ENCODE measurements around the gene ETV3.

The ETV3 gene

GRCh38 chr1:157115851-157116736 lies 22.1 kb downstream of the ETV3 start:
- H3K36me3 ChIP-seq = peaks cover 0 to 8% (median 0%) of the 10 kb centered on the region in 3 donors
- H3K9me3 ChIP-seq = no peaks in the 10 kb centered on the region
- peak in 1 of 2 donors; percentile 41 for DNase-seq
- TF ChIP-seq CTCF (IDR thresholded peaks at IDR 0.05) = no peak
- peaks cover 0 to 3% (median 0%) of the 10 kb centered on the region in 4 donors for H3K4me1 ChIP-seq
- intact Hi-C loops (cut with DNase I; ENCODE audit: low total_unique reads) = no loop called here
- peaks cover 0 to 29% of the 10 kb centered on the region in 2 donors for H3K27me3 ChIP-seq
- H3K27ac ChIP-seq = no peak overlapping the region
- no peak overlapping the region for H3K4me3 ChIP-seq

GRCh38 chr1:157115429-157115838 lies 22.8 kb downstream of the ETV3 start:
- Histone ChIP-seq H3K9me3 (no peaks in the 10 kb centered on the region), H3K27me3 (peaks cover 0 to 35% of the 10 kb centered on the region in 2 donors), H3K36me3 (peaks cover 0 to 8% (median 0%) of the 10 kb centered on the region in 3 donors), H3K4me3 (no peak overlapping the region), H3K4me1 (peaks cover 0 to 3% (median 0%) of the 10 kb centered on the region in 4 donors), H3K27ac (no peak overlapping the region)
- TF ChIP-seq CTCF (IDR thresholded peaks at IDR 0.05) = no peak
- peak in 1 of 2 donors; percentile 19 for DNase-seq
- intact Hi-C loops (cut with DNase I; ENCODE audit: low total_unique reads) = no loop called here

GRCh38 chr1:157114183-157115121 lies 23.7 kb downstream of the ETV3 start:
- Histone ChIP-seq H3K36me3 (peaks cover 0 to 6% (median 0%) of the 10 kb centered on the region in 3 donors), H3K4me1 (peaks cover 0 to 3% (median 0%) of the 10 kb centered on the region in 4 donors), H3K9me3 (no peaks in the 10 kb centered on the region), H3K4me3 (no peak overlapping the region), H3K27ac (no peak overlapping the region), H3K27me3 (peaks cover 0 to 43% of the 10 kb centered on the region in 2 donors)
- intact Hi-C loops (cut with DNase I; ENCODE audit: low total_unique reads) = no loop called here
- TF ChIP-seq CTCF (IDR thresholded peaks at IDR 0.05) = no peak
- DNase-seq = peak in 1 of 2 donors; percentile 46

- no peak for TF ChIP-seq CTCF (IDR thresholded peaks at IDR 0.05)
- intact Hi-C loops (cut with DNase I; ENCODE audit: low total_unique reads) = no loop called here
These were observed 24.6 kb downstream of the ETV3 start for GRCh38 chr1:157113631-157114030.

GRCh38 chr1:157113106-157113505 lies 25.1 kb downstream of the ETV3 start:
- H3K36me3 ChIP-seq = no peaks in the 10 kb centered on the region
- no peak for TF ChIP-seq CTCF (IDR thresholded peaks at IDR 0.05)
- no peak overlapping the region for H3K27ac ChIP-seq
- DNase-seq = peak in 1 of 2 donors; percentile 53
- H3K4me1 ChIP-seq = peaks cover 0 to 3% (median 0%) of the 10 kb centered on the region in 4 donors
- no peaks in the 10 kb centered on the region for H3K9me3 ChIP-seq
- intact Hi-C loops (cut with DNase I; ENCODE audit: low total_unique reads) = no loop called here
- no peak overlapping the region for H3K4me3 ChIP-seq
- H3K27me3 ChIP-seq = peaks cover 0 to 57% of the 10 kb centered on the region in 2 donors

More at GRCh38 chr1:157113631-157114030, 24.6 kb downstream of the ETV3 start:
- no peak overlapping the region for H3K27ac ChIP-seq
- H3K9me3 ChIP-seq = no peaks in the 10 kb centered on the region
- H3K4me3 ChIP-seq = no peak overlapping the region
- DNase-seq = peak in 1 of 2 donors; percentile 19
- H3K4me1 ChIP-seq = peaks cover 0 to 3% (median 0%) of the 10 kb centered on the region in 4 donors
- no peaks in the 10 kb centered on the region for H3K36me3 ChIP-seq
- H3K27me3 ChIP-seq = peaks cover 0 to 52% of the 10 kb centered on the region in 2 donors
